ENCODE results near the gene ZNF668. TPM values are rescaled to one million over a fixed set of nuclear protein-coding genes. Genes with fewer than 3 reads are reported as not detected.

Gene ZNF668
- total and polyA plus RNA-seq, 2 of the 13 experiments (the other 11 are each of a cell fraction or from before 2014, with no cell fraction given) = 3.8 to 9.8 TPM

GRCh38 chr16:31094088-31094423, 20.0 kb upstream of the ZNF668 start (continued):
- TF ChIP-seq NAIF1 (CRISPR knock-in tag; IDR thresholded peaks at IDR 0.05; ENCODE audit: borderline replicate concordance) (no peak), ZNF138 (CRISPR knock-in tag; IDR thresholded peaks at IDR 0.05; ENCODE audit: low read depth) (no peak), KDM5A (IDR thresholded peaks at IDR 0.05; ENCODE audit: borderline replicate concordance, low read length) (peak; percentile 30; the same call in 1 of the 2 replicates), ZNF800 (CRISPR knock-in tag; IDR thresholded peaks at IDR 0.05) (no peak), HIC2 (CRISPR knock-in tag; IDR thresholded peaks at IDR 0.05; ENCODE audit: low read depth) (no peak), MYPOP (CRISPR knock-in tag; IDR thresholded peaks at IDR 0.05) (no peak), RCOR2 (CRISPR knock-in tag; IDR thresholded peaks at IDR 0.05) (no peak), ZNF879 (CRISPR knock-in tag; IDR thresholded peaks at IDR 0.05) (0 out of 2 replicates have a peak, but pooled peaks have one; percentile 2), PAX8 (CRISPR knock-in tag; IDR thresholded peaks at IDR 0.05; ENCODE audit: borderline replicate concordance) (0 out of 2 replicates have a peak, but pooled peaks have one; percentile 59), RAD21 (CRISPR knock-in tag; IDR thresholded peaks at IDR 0.05) (no peak), ZNF850 (CRISPR knock-in tag; conservative IDR thresholded peaks at IDR 0.05) (0 out of 2 replicates have a peak, but pooled peaks have one; percentile 10), MTF1 (CRISPR knock-in tag; IDR thresholded peaks at IDR 0.05) (no peak), ZNF570 (CRISPR knock-in tag; IDR thresholded peaks at IDR 0.05; ENCODE audit: borderline replicate concordance) (no peak), NFIB (CRISPR knock-in tag; IDR thresholded peaks at IDR 0.05; ENCODE audit: borderline replicate concordance) (no peak), ZNF101 (CRISPR knock-in tag; IDR thresholded peaks at IDR 0.05; ENCODE audit: borderline replicate concordance, low read depth) (peak; percentile 55; the same call in 1 of the 2 replicates), KDM6A (CRISPR knock-in tag; IDR thresholded peaks at IDR 0.05; ENCODE audit: low read depth) (no peak), ZNF841 (CRISPR knock-in tag; IDR thresholded peaks at IDR 0.05; ENCODE audit: borderline replicate concordance) (no peak), ZNF577 (CRISPR knock-in tag; IDR thresholded peaks at IDR 0.05; ENCODE audit: borderline replicate concordance, low read depth) (0 out of 2 replicates have a peak, but pooled peaks have one; percentile 50), ZBTB10 (CRISPR knock-in tag; IDR thresholded peaks at IDR 0.05; ENCODE audit: borderline replicate concordance) (no peak), ZNF740 (CRISPR knock-in tag; IDR thresholded peaks at IDR 0.05) (0 out of 2 replicates have a peak, but pooled peaks have one; percentile 30), ZBTB3 (CRISPR knock-in tag; IDR thresholded peaks at IDR 0.05; ENCODE audit: borderline replicate concordance, low read depth) (0 out of 2 replicates have a peak, but pooled peaks have one; percentile 85), ZNF790 (CRISPR knock-in tag; IDR thresholded peaks at IDR 0.05; ENCODE audit: borderline replicate concordance) (no peak)

Data from HepG2 (cell line).